GM12878 (cell line): ENCODE measurements around the gene SLC31A1. TPM values are rescaled to one million over a fixed set of nuclear protein-coding genes. Genes with fewer than 3 reads are reported as not detected.

Experiments
- ATAC-seq: fragments of 200-7000 bp; cut with Tn5 transposase; 3 replicates; pipeline ENCODE4 v1.9.1; 2020; ENCODE audit warnings: mild to moderate bottlenecking, moderate library complexity
- BruUV-seq: library from RNA; stranded (reverse); fragments of 400-500 nt; replicated peaks from 2 replicates; lab custom pipeline; 2021; lab: Mats Ljungman, UMichigan
- CTCF ChIA-PET: fragments of 300-600 bp; sonication (Branson Sonifier 250); formaldehyde crosslinking; extraction: SDS; loops from one replicate; lab custom pipeline; 2021; ENCODE audit warnings: inconsistent platforms; lab: Yijun Ruan, JAX
- POLR2A ChIA-PET: fragments of 350-600 bp; formaldehyde crosslinking; extraction: SDS; loops from one replicate; lab custom pipeline; 2021; ENCODE audit warnings: inconsistent platforms; lab: Charles Lee
- RAD21 ChIA-PET: fragments of 300-600 bp; sonication (Branson Sonifier 250); formaldehyde crosslinking; loops from one replicate; lab custom pipeline; 2023; ENCODE audit warnings: antibody characterized with exemption; ENCODE audit not compliant: unreplicated experiment; lab: Charles Lee
- SMC1A ChIA-PET: fragments of 300-600 bp; sonication (Branson Sonifier 250); formaldehyde crosslinking; loops from one replicate; lab custom pipeline; 2023; ENCODE audit not compliant: unreplicated experiment, uncharacterized antibody; lab: Charles Lee
- DNase-seq: peaks from one replicate; pipeline ENCODE4 v3.0.0-alpha.2; 2011; ENCODE audit warnings: low read depth, low spot score
- FAIRE-seq: peaks from 3 replicates; lab custom pipeline; 2011; peaks lifted over from hg19 to GRCh38; lab: Jason Lieb, UNC
- H2AFZ ChIP-seq: 2 replicates; pipeline ENCODE4 v1.6.0; 2011; ENCODE audit warnings: low read depth, low read length, control low read depth; ENCODE audit not compliant: control insufficient read depth
- H3K27ac ChIP-seq: 2 replicates; pipeline ENCODE4 v1.5.1; 2011; ENCODE audit warnings: control low read depth; ENCODE audit not compliant: control insufficient read depth, insufficient read depth
- H3K27me3 ChIP-seq, 2 experiments: replicated peaks in 1 of 2; 2 replicates each; pipeline versions ENCODE4 v1.6.0 to v1.6.1; 2011; ENCODE audit warnings: low read length in 1 of 2; ENCODE audit not compliant: control insufficient read depth in 2 of 2, insufficient read depth in 2 of 2
- H3K36me3 ChIP-seq, 2 experiments: 2 replicates each; pipeline ENCODE4 v1.5.1; 2011; ENCODE audit warnings: low read length in 1 of 2; ENCODE audit not compliant: control insufficient read depth in 2 of 2, insufficient read depth in 2 of 2
- H3K4me1 ChIP-seq: 2 replicates; pipeline ENCODE4 v1.6.1; 2011; ENCODE audit warnings: mild to moderate bottlenecking, low read length, moderate library complexity, mixed read lengths; ENCODE audit not compliant: control insufficient read depth, insufficient read depth
- H3K4me2 ChIP-seq: 2 replicates; pipeline ENCODE4 v1.6.0; 2011; ENCODE audit warnings: control low read depth; ENCODE audit not compliant: control insufficient read depth, insufficient read depth
- H3K4me3 ChIP-seq: fragments of 200-600 bp; sonication (generic); 2 replicates; pipeline ENCODE4 v1.5.1; 2016
- H3K79me2 ChIP-seq: 2 replicates; pipeline ENCODE4 v1.6.0; 2011; ENCODE audit warnings: low read length; ENCODE audit not compliant: control insufficient read depth, insufficient read depth
- H3K9ac ChIP-seq: 2 replicates; pipeline ENCODE4 v1.8.0; 2011; ENCODE audit warnings: low read length, control low read depth, mixed read lengths; ENCODE audit not compliant: control insufficient read depth, insufficient read depth
- H3K9me3 ChIP-seq: replicated peaks from 3 replicates; pipeline ENCODE4 v1.5.1; 2011; ENCODE audit warnings: mild to moderate bottlenecking, low read length; ENCODE audit not compliant: control insufficient read depth, insufficient read depth
- H4K20me1 ChIP-seq: 2 replicates; pipeline ENCODE4 v1.6.0; 2011; ENCODE audit not compliant: control insufficient read depth, insufficient read depth
- EZH2 ChIP-seq: IDR thresholded peaks from 2 replicates; pipeline ENCODE4 v1.6.1; 2012; ENCODE audit warnings: low read depth, mild to moderate bottlenecking, control low read depth, inconsistent platforms, low read length, borderline replicate concordance; ENCODE audit not compliant: control insufficient read depth
- HDGF ChIP-seq: fragments of 450-650 bp; IDR thresholded peaks from 2 replicates; pipeline ENCODE4 v1.6.1; 2016; ENCODE audit warnings: antibody characterized with exemption
- JUNB ChIP-seq: IDR thresholded peaks from 2 replicates; pipeline ENCODE4 v1.6.1; 2016; ENCODE audit warnings: antibody characterized with exemption, mild to moderate bottlenecking
- KAT2A ChIP-seq: conservative IDR thresholded peaks from 2 replicates; pipeline ENCODE4 v1.6.1; 2011; ENCODE audit warnings: low read depth, low read length; ENCODE audit not compliant: control insufficient read depth
- KLF5 ChIP-seq: fragments of 450-650 bp; IDR thresholded peaks from 2 replicates; pipeline ENCODE4 v1.6.1; 2014; ENCODE audit warnings: mild to moderate bottlenecking; ENCODE audit not compliant: partially characterized antibody
- RCOR1 ChIP-seq: conservative IDR thresholded peaks from 2 replicates; pipeline ENCODE4 v1.6.1; 2012; ENCODE audit warnings: low read depth, low read length, improper control_type of control experiment
- SP1 ChIP-seq: IDR thresholded peaks from one replicate; pipeline ENCODE4 v1.6.1; 2011; ENCODE audit warnings: low read depth, low read length
- ZNF217 ChIP-seq: fragments of 450-650 bp; IDR thresholded peaks from 2 replicates; pipeline ENCODE4 v1.6.1; 2017; ENCODE audit warnings: antibody characterized with exemption, mild to moderate bottlenecking
- ZNF274 ChIP-seq: IDR thresholded peaks from one replicate; pipeline ENCODE4 v1.8.0; 2011; ENCODE audit not compliant: insufficient read length, insufficient read depth
- ZSCAN29 ChIP-seq: fragments of 450-650 bp; IDR thresholded peaks from 2 replicates; pipeline ENCODE4 v1.6.1; 2017; ENCODE audit warnings: mild to moderate bottlenecking, moderate library complexity
- WGBS: methylation state at CpG from one replicate; pipeline ENCODE4 v1.1.6; 2016; ENCODE audit warnings: low lambda C conversion rate; ENCODE audit not compliant: insufficient replicate concordance, insufficient coverage; ENCODE audit errors: missing lambda C conversion rate; 5-methylcytosine and 5-hydroxymethylcytosine counted together
- in situ Hi-C: fragments of 300-500 bp; cut with MboI; formaldehyde crosslinking; loops from 9 replicates; pipeline ENCODE4 v1.14.3; 2018; ENCODE audit warnings: mixed read lengths
- intact Hi-C: fragments of 100-400 bp; cut with micrococcal nuclease; formaldehyde crosslinking; loops from one replicate; pipeline ENCODE4 v1.14.2; 2022; ENCODE audit not compliant: unreplicated experiment
- polyA plus RNA-seq, 11 experiments: library from polyadenylated mRNA; depleted of rRNA in 4 of 11; unstranded in 6 of 11; stranded (reverse) in 5 of 11; fragments of >200 nt; fragmentation: Nextera tagmentation in 4 of 11; fragmentation: Illumina TruSeq in 1 of 11; extraction: Ambion mirVana in 4 of 11; extraction: Trizol in 1 of 11; gene quantifications; 1 replicate in 1 of 11; 2 replicates in 10 of 11; pipeline versions ENCODE4 v1.2.1 to v1.2.3, GENCODE V29; 2011 to 2016; ENCODE audit warnings: inconsistent platforms in 2 of 11, missing spikeins in 2 of 11, low read depth in 1 of 11
- total RNA-seq, 4 experiments: library from RNA; depleted of rRNA in 3 of 4; stranded (reverse); fragments of >200 nt in 3 of 4; fragmentation: Illumina TruSeq in 1 of 4; extraction: Trizol in 1 of 4; gene quantifications; 2 replicates each; pipeline versions ENCODE4 v1.2.1 to v1.2.3, GENCODE V29; 2013 to 2021
- TF ChIP-seq, protein P1 (sequence below): fragments of 450-650 bp; conservative IDR thresholded peaks from 2 replicates; pipeline ENCODE4 v1.6.1; 2017; ENCODE audit warnings: mild to moderate bottlenecking, moderate library complexity
- TF ChIP-seq, protein P2 (sequence below): IDR thresholded peaks from 2 replicates; pipeline ENCODE4 v1.6.1; 2012; ENCODE audit warnings: low read depth, low read length, improper control_type of control experiment
- TF ChIP-seq, protein P3 (sequence below): IDR thresholded peaks from 2 replicates; pipeline ENCODE4 v1.6.1; 2012; ENCODE audit warnings: low read depth, low read length, improper control_type of control experiment
- TF ChIP-seq, protein P4 (sequence below): fragments of 450-650 bp; IDR thresholded peaks from 2 replicates; pipeline ENCODE4 v1.6.1; 2017; ENCODE audit warnings: borderline replicate concordance

The SLC31A1 gene
- total and polyA plus RNA-seq, 10 of the 15 experiments (the other 5 are each of a cell fraction or from before 2014, with no cell fraction given): 7.3 to 16.2 (median 10.5) TPM

GRCh38 chr9:113227436-113227835 is 6.1 kb downstream of the SLC31A1 start:
- CTCF ChIA-PET: no interaction called here
- SMC1A ChIA-PET: interaction anchor here (0.6 to 2.0 kb wide), 3 partner anchors 8 to 48 kb away, joined by 4 to 8 read pairs (median 4); no protein-coding TSS in a partner anchor

More at GRCh38 chr9:113227436-113227835, 6.1 kb downstream of the SLC31A1 start:
- Histone ChIP-seq H3K27me3 (no peaks in the 10 kb centered on the region), H3K9me3 (no peaks in the 10 kb centered on the region), H3K4me2 (no peak overlapping the region), H3K4me3 (no peak overlapping the region), H3K79me2 (peaks cover 14% of the 10 kb centered on the region), H2AFZ (no peak overlapping the region), H4K20me1 (no peaks in the 10 kb centered on the region), H3K27ac (no peak overlapping the region), H3K9ac (no peak overlapping the region), H3K4me1 (peaks cover 4% of the 10 kb centered on the region), H3K36me3 (0 out of 4 replicates have a peak, but pooled peaks cover 0 to 4% of the 10 kb centered on the region in 2 experiments)
- ATAC-seq (no peak), DNase-seq (no peak), FAIRE-seq (no peak)
- intact Hi-C loops (no loop called here), in situ Hi-C loops (no loop called here)
- WGBS: 100% methylated on average over 1 of the region's 1 CpG
- no peak for TF ChIP-seq SP1
- TF ChIP-seq, protein P1, sequence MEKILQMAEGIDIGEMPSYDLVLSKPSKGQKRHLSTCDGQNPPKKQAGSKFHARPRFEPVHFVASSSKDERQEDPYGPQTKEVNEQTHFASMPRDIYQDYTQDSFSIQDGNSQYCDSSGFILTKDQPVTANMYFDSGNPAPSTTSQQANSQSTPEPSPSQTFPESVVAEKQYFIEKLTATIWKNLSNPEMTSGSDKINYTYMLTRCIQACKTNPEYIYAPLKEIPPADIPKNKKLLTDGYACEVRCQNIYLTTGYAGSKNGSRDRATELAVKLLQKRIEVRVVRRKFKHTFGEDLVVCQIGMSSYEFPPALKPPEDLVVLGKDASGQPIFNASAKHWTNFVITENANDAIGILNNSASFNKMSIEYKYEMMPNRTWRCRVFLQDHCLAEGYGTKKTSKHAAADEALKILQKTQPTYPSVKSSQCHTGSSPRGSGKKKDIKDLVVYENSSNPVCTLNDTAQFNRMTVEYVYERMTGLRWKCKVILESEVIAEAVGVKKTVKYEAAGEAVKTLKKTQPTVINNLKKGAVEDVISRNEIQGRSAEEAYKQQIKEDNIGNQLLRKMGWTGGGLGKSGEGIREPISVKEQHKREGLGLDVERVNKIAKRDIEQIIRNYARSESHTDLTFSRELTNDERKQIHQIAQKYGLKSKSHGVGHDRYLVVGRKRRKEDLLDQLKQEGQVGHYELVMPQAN: no peak
- TF ChIP-seq, protein P2, sequence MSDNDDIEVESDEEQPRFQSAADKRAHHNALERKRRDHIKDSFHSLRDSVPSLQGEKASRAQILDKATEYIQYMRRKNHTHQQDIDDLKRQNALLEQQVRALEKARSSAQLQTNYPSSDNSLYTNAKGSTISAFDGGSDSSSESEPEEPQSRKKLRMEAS: no peak
- TF ChIP-seq ZSCAN29: no peak
- TF ChIP-seq JUNB: no peak
- no peak for TF ChIP-seq KAT2A
- no peak for TF ChIP-seq KLF5
- no peak for TF ChIP-seq RCOR1
- TF ChIP-seq ZNF217: no peak
- no peak for TF ChIP-seq ZNF274
- no peak for TF ChIP-seq HDGF
- TF ChIP-seq, protein P3, sequence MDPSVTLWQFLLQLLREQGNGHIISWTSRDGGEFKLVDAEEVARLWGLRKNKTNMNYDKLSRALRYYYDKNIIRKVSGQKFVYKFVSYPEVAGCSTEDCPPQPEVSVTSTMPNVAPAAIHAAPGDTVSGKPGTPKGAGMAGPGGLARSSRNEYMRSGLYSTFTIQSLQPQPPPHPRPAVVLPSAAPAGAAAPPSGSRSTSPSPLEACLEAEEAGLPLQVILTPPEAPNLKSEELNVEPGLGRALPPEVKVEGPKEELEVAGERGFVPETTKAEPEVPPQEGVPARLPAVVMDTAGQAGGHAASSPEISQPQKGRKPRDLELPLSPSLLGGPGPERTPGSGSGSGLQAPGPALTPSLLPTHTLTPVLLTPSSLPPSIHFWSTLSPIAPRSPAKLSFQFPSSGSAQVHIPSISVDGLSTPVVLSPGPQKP: no peak
- TF ChIP-seq EZH2: no peak
- TF ChIP-seq, protein P4, sequence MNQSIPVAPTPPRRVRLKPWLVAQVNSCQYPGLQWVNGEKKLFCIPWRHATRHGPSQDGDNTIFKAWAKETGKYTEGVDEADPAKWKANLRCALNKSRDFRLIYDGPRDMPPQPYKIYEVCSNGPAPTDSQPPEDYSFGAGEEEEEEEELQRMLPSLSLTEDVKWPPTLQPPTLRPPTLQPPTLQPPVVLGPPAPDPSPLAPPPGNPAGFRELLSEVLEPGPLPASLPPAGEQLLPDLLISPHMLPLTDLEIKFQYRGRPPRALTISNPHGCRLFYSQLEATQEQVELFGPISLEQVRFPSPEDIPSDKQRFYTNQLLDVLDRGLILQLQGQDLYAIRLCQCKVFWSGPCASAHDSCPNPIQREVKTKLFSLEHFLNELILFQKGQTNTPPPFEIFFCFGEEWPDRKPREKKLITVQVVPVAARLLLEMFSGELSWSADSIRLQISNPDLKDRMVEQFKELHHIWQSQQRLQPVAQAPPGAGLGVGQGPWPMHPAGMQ: no peak
- POLR2A ChIA-PET: no interaction called here
- no TSS peak for BruUV-seq
- RAD21 ChIA-PET: no interaction called here
